Measurements from ENCODE around the gene EFNB1.

GRCh38 chrX:68792083-68792482 is 36.7 kb upstream of the EFNB1 start:
- no peak for TF ChIP-seq CTCF (conservative IDR thresholded peaks at IDR 0.05; ENCODE audit: low read depth, low read length)
- TF ChIP-seq EZH2 (IDR thresholded peaks at IDR 0.05; ENCODE audit: borderline replicate concordance, low read depth, low read length, poor library complexity, severe bottlenecking) = no peak

All from A673 (cell line).